ENCODE results near the gene TRIM59. TPM values are rescaled to one million over a fixed set of nuclear protein-coding genes. Genes with fewer than 3 reads are reported as not detected.

TRIM59 gene
- total and polyA plus RNA-seq, 10 of the 15 experiments (the other 5 are each of a cell fraction or from before 2014, with no cell fraction given) = 14.4 to 105 (median 33.3) TPM

DNA sequence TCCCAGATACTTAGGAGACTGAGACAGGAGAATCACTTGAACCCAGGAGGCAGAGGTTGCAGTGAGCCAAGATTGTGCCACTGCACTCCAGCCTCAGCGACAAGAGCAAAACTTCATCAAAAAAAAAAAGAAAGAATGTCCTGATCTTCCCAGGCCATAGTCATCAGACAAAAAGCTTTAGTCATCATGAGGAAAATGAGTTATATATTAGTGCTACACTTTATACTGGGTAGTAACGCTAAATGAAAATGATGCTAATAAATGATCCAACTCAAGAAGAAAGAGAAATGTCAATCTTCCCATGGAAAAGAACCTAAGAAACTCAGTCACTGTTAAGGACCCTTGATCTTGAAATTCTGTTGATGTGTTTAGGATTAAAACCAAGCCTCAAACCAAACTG is 26.3 kb upstream of the TRIM59 start (continued):
- TF ChIP-seq, protein P1, sequence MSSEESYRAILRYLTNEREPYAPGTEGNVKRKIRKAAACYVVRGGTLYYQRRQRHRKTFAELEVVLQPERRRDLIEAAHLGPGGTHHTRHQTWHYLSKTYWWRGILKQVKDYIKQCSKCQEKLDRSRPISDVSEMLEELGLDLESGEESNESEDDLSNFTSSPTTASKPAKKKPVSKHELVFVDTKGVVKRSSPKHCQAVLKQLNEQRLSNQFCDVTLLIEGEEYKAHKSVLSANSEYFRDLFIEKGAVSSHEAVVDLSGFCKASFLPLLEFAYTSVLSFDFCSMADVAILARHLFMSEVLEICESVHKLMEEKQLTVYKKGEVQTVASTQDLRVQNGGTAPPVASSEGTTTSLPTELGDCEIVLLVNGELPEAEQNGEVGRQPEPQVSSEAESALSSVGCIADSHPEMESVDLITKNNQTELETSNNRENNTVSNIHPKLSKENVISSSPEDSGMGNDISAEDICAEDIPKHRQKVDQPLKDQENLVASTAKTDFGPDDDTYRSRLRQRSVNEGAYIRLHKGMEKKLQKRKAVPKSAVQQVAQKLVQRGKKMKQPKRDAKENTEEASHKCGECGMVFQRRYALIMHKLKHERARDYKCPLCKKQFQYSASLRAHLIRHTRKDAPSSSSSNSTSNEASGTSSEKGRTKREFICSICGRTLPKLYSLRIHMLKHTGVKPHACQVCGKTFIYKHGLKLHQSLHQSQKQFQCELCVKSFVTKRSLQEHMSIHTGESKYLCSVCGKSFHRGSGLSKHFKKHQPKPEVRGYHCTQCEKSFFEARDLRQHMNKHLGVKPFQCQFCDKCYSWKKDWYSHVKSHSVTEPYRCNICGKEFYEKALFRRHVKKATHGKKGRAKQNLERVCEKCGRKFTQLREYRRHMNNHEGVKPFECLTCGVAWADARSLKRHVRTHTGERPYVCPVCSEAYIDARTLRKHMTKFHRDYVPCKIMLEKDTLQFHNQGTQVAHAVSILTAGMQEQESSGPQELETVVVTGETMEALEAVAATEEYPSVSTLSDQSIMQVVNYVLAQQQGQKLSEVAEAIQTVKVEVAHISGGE (CRISPR knock-in tag; IDR thresholded peaks at IDR 0.05) = no peak
- TF ChIP-seq ESRRA (IDR thresholded peaks at IDR 0.05; ENCODE audit: low read length) = no peak

DNA sequence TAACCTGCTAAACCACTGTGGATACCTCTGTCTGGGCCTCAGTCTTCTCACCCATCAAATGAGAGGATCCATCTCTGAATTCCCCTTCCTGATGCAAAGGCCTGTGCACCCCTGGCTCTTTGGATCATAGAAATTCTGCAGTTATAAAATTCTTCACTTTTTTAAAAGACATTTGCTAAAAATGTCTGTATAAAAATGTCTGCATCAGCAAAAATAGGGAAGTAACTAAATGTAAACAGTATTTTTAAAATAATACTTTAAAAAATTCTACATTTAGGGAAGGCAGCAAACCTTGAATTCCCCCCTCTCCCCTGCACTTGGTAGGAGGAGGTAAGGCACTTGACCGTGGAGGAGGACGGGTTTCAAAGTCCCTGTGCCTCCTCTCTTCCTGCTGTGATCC is 25.6 kb upstream of the TRIM59 start:
- no peak overlapping the region for H3K27ac ChIP-seq (ENCODE audit: control insufficient read depth, insufficient read depth)
- FAIRE-seq (no peak), ATAC-seq (no peak), DNase-seq (ENCODE audit: low read depth, low spot score) (no peak)
- no peak overlapping the region for H3K4me2 ChIP-seq (ENCODE audit: control insufficient read depth, insufficient read depth)
- no peak for TF ChIP-seq ZSCAN29 (IDR thresholded peaks at IDR 0.05)
- no peak for TF ChIP-seq PAX5 (IDR thresholded peaks at IDR 0.05; ENCODE audit: borderline replicate concordance, low read depth, low read length)
- no peak for TF ChIP-seq BACH1 (IDR thresholded peaks at IDR 0.05; ENCODE audit: borderline replicate concordance)
- in situ Hi-C loops (cut with MboI) = no loop called here
- H2AFZ ChIP-seq (ENCODE audit: control insufficient read depth, low read depth, low read length) = no peak overlapping the region
- intact Hi-C loops (cut with micrococcal nuclease; ENCODE audit: unreplicated experiment) = no loop called here
- no TSS peak for BruUV-seq (replicated peaks)
- no peaks in the 10 kb centered on the region for H4K20me1 ChIP-seq (ENCODE audit: control insufficient read depth, insufficient read depth)
- 6% methylated on average over 2 of the region's 2 CpGs for WGBS (ENCODE audit: insufficient coverage, insufficient replicate concordance, low lambda C conversion rate, missing lambda C conversion rate)
- no peaks in the 10 kb centered on the region; the same call in 1 of the 2 replicates for H3K4me1 ChIP-seq (ENCODE audit: control insufficient read depth, insufficient read depth, low read length)
- ChIA-PET RAD21 (ENCODE audit: unreplicated experiment) (no interaction called here), POLR2A (no interaction called here), CTCF (no interaction called here), SMC1A (ENCODE audit: uncharacterized antibody, unreplicated experiment) (no interaction called here)
- peaks cover 10% of the 10 kb centered on the region for H3K9me3 ChIP-seq (replicated peaks; ENCODE audit: control insufficient read depth, insufficient read depth, low read length)
- no peaks in the 10 kb centered on the region for H3K79me2 ChIP-seq (ENCODE audit: control insufficient read depth, insufficient read depth, low read length)
- no peaks in the 10 kb centered on the region for H3K36me3 ChIP-seq (ENCODE audit: control insufficient read depth in 2 of 2, insufficient read depth in 2 of 2, low read length in 1 of 2)
- no peak overlapping the region for H3K9ac ChIP-seq (ENCODE audit: control insufficient read depth, insufficient read depth, low read length)
- no peak overlapping the region for H3K4me3 ChIP-seq
- no peaks in the 10 kb centered on the region for H3K27me3 ChIP-seq (replicated peaks in 1 of 2; ENCODE audit: control insufficient read depth in 2 of 2, insufficient read depth in 2 of 2, low read length in 1 of 2)
